ENCODE measurements around the gene SPTAN1. TPM values are rescaled to one million over a fixed set of nuclear protein-coding genes. Genes with fewer than 3 reads are reported as not detected.

SPTAN1 gene
- total and polyA plus RNA-seq, 2 experiments from 2014 or later, result 108 to 195 TPM

- TF ChIP-seq ZNF462 (CRISPR knock-in tag; IDR thresholded peaks at IDR 0.05) (no peak), REST (IDR thresholded peaks at IDR 0.05; ENCODE audit: unreplicated experiment) (no peak), ZNF114 (CRISPR knock-in tag; IDR thresholded peaks at IDR 0.05) (no peak), EZH2phosphoT487 (IDR thresholded peaks at IDR 0.05; ENCODE audit: unreplicated experiment) (no peak), POLR2AphosphoS5 (IDR thresholded peaks at IDR 0.05; ENCODE audit: low read depth) (no peak), CTCF (conservative IDR thresholded peaks at IDR 0.05; ENCODE audit: low read depth in 2 of 2) (no peak)
These were observed 69.5 kb downstream of the SPTAN1 start (continued) for GRCh38 chr9:128621730-128622455.
